Breast epithelium (tissue), 3 donors: Measurements from ENCODE around the gene FNBP1.

Experiments
- POLR2A ChIP-seq: fragments of 450-650 bp; IDR thresholded peaks from one replicate; pipeline ENCODE4 v1.6.1; 2016; ENCODE audit warnings: antibody characterized with exemption, mild to moderate bottlenecking, moderate library complexity
- POLR2AphosphoS5 ChIP-seq, 3 donors: sonication (generic); formaldehyde crosslinking; IDR thresholded peaks; one replicate each; pipeline ENCODE4 v1.6.1; 2017; ENCODE audit warnings: antibody characterized with exemption in 3 of 3
- TF ChIP-seq, protein P1 (sequence below), 3 donors: fragments of 450-650 bp; IDR thresholded peaks; one replicate each; pipeline ENCODE4 v1.5.1; 2016 to 2017; ENCODE audit warnings: antibody characterized with exemption in 3 of 3, mild to moderate bottlenecking in 3 of 3, moderate library complexity in 3 of 3

DNA sequence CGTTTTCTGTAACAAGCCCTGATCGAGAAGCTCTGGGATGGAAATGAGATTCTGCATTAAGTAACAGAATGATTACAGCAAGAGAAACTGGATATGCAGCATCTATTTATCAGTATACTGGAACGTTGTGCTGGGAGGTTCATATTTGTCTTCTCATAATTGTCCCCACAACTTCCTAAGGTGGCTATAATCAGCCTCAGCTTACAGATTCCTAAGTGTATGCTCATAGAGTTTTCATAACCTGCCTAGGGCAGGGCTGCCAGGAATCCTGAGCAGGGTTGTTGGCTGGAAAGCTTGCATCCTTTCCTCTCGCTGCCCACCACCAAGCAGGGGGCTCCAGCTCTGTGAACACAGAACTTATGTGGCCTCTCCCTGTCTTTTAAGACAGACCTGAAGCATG, 70.2 kb downstream of the FNBP1 start:
- TF ChIP-seq, protein P1, sequence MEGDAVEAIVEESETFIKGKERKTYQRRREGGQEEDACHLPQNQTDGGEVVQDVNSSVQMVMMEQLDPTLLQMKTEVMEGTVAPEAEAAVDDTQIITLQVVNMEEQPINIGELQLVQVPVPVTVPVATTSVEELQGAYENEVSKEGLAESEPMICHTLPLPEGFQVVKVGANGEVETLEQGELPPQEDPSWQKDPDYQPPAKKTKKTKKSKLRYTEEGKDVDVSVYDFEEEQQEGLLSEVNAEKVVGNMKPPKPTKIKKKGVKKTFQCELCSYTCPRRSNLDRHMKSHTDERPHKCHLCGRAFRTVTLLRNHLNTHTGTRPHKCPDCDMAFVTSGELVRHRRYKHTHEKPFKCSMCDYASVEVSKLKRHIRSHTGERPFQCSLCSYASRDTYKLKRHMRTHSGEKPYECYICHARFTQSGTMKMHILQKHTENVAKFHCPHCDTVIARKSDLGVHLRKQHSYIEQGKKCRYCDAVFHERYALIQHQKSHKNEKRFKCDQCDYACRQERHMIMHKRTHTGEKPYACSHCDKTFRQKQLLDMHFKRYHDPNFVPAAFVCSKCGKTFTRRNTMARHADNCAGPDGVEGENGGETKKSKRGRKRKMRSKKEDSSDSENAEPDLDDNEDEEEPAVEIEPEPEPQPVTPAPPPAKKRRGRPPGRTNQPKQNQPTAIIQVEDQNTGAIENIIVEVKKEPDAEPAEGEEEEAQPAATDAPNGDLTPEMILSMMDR (IDR thresholded peaks at IDR 0.05), result no peak
- TF ChIP-seq POLR2A, result no peak
- TF ChIP-seq POLR2AphosphoS5 (IDR thresholded peaks at IDR 0.05), result no peak
